ENCODE data around the gene BCDIN3D. TPM values are rescaled to one million over a fixed set of nuclear protein-coding genes. Genes with fewer than 3 reads are reported as not detected.

BCDIN3D gene
- total and polyA plus RNA-seq, 3 donors from 2014 or later = 4.9 to 5.8 (median 5.1) TPM

GRCh38 chr12:49823951-49824350 is 19.0 kb downstream of the BCDIN3D start:
- H3K27ac ChIP-seq = no peak overlapping the region
- DNase-seq = no peak
- no peaks in the 10 kb centered on the region for H3K36me3 ChIP-seq (ENCODE audit: low read depth, missing control alignments)
- 67 to 69% methylated on average over 6 of the region's 6 CpGs for WGBS, 2 donors
- no peaks in the 10 kb centered on the region for H3K9me3 ChIP-seq
- peaks cover 55% of the 10 kb centered on the region for H3K4me1 ChIP-seq
- no peak overlapping the region for H3K4me3 ChIP-seq
- no peak for TF ChIP-seq CTCF (IDR thresholded peaks at IDR 0.05)
- TF ChIP-seq POLR2A (IDR thresholded peaks at IDR 0.05) = no peak
- intact Hi-C loops (cut with DNase I; ENCODE audit: low total_unique reads) = no loop called here
- H3K27me3 ChIP-seq = no peaks in the 10 kb centered on the region

GRCh38 chr12:49823350-49823749 is 19.6 kb downstream of the BCDIN3D start:
- Histone ChIP-seq H3K27me3 (no peaks in the 10 kb centered on the region), H3K36me3 (ENCODE audit: low read depth, missing control alignments) (no peaks in the 10 kb centered on the region), H3K4me3 (no peak overlapping the region), H3K9me3 (no peaks in the 10 kb centered on the region), H3K4me1 (peaks cover 51% of the 10 kb centered on the region), H3K27ac (no peak overlapping the region)
- WGBS, 2 donors = 57 to 67% methylated on average over 1 of the region's 1 CpG
- intact Hi-C loops (cut with DNase I; ENCODE audit: low total_unique reads) = no loop called here
- TF ChIP-seq POLR2A (IDR thresholded peaks at IDR 0.05) (no peak), CTCF (IDR thresholded peaks at IDR 0.05) (no peak)
- no peak for DNase-seq

- no peak overlapping the region for H3K4me3 ChIP-seq
- H3K9me3 ChIP-seq = no peaks in the 10 kb centered on the region
- TF ChIP-seq CTCF (IDR thresholded peaks at IDR 0.05) (no peak), POLR2A (IDR thresholded peaks at IDR 0.05) (no peak)
- H3K4me1 ChIP-seq = peaks cover 46% of the 10 kb centered on the region
- H3K36me3 ChIP-seq (ENCODE audit: low read depth, missing control alignments) = no peaks in the 10 kb centered on the region
- no peak for DNase-seq
- WGBS, 2 donors = 58 to 71% methylated on average over 10 of the region's 10 CpGs
- intact Hi-C loops (cut with DNase I; ENCODE audit: low total_unique reads) = no loop called here
- H3K27me3 ChIP-seq = no peaks in the 10 kb centered on the region
- no peak overlapping the region for H3K27ac ChIP-seq
These were observed 21.3 kb downstream of the BCDIN3D start for GRCh38 chr12:49821373-49822287.

GRCh38 chr12:49819786-49820185 is 23.1 kb downstream of the BCDIN3D start:
- Histone ChIP-seq H3K27ac (no peak overlapping the region), H3K4me3 (no peak overlapping the region), H3K4me1 (peaks cover 31% of the 10 kb centered on the region), H3K36me3 (ENCODE audit: low read depth, missing control alignments) (no peaks in the 10 kb centered on the region), H3K27me3 (no peaks in the 10 kb centered on the region), H3K9me3 (no peaks in the 10 kb centered on the region)
- 38 to 42% methylated on average over 2 of the region's 2 CpGs for WGBS, 2 donors
- intact Hi-C loops (cut with DNase I; ENCODE audit: low total_unique reads) = no loop called here
- TF ChIP-seq CTCF (IDR thresholded peaks at IDR 0.05) (no peak), POLR2A (IDR thresholded peaks at IDR 0.05) (no peak)
- DNase-seq = no peak
